HEK293 (cell line): ENCODE measurements around the gene NAP1L1.

ENCODE experiments used
- CTCF ChIA-PET: fragments of 350-600 bp; formaldehyde crosslinking; extraction: SDS; loops from one replicate; lab custom pipeline; 2021; ENCODE audit warnings: antibody characterized with exemption; lab: Yijun Ruan, JAX
- POLR2A ChIA-PET: fragments of 300-600 bp; formaldehyde crosslinking; extraction: SDS; loops from one replicate; lab custom pipeline; 2020; ENCODE audit warnings: antibody characterized with exemption, inconsistent platforms; lab: Yijun Ruan, JAX
- H3K27ac ChIP-seq: fragments of 200-500 bp; sonication (Bioruptor generic); 2 replicates; pipeline ENCODE4 v1.5.1; 2014; ENCODE audit warnings: low read depth, low read length, control low read depth, inconsistent platforms; ENCODE audit errors: extremely low read depth
- H3K36me3 ChIP-seq, 2 experiments: fragments of 200-500 bp in 1 of 2; sonication (Bioruptor generic) in 1 of 2; 1 replicate in 1 of 2; 2 replicates in 1 of 2; pipeline ENCODE4 v1.5.1; 2014 to 2017; ENCODE audit warnings: inconsistent platforms in 2 of 2, low read length in 2 of 2; ENCODE audit not compliant: control insufficient read depth in 2 of 2, insufficient read depth in 1 of 2
- H3K4me1 ChIP-seq: fragments of 200-500 bp; sonication (Bioruptor generic); 2 replicates; pipeline ENCODE4 v1.5.1; 2014; ENCODE audit warnings: mild to moderate bottlenecking, low read length, inconsistent platforms; ENCODE audit not compliant: control insufficient read depth, insufficient read depth
- H3K4me3 ChIP-seq: 2 replicates; pipeline ENCODE4 v1.5.1; 2011; ENCODE audit warnings: low read depth, mild to moderate bottlenecking, control low read depth, low read length, moderate library complexity
- H3K9me3 ChIP-seq: fragments of 200-500 bp; sonication (Bioruptor generic); 2 replicates; pipeline ENCODE4 v1.5.1; 2014; ENCODE audit warnings: low read depth, low read length, inconsistent platforms; ENCODE audit not compliant: control insufficient read depth, insufficient read depth
- AEBP2 ChIP-seq: fragments of 450-650 bp; formaldehyde crosslinking; IDR thresholded peaks from 2 replicates; pipeline ENCODE4 v1.5.1; 2016; ENCODE audit warnings: missing biosample characterization, missing genetic modification characterization, borderline replicate concordance
- FEZF1 ChIP-seq: fragments of 450-650 bp; formaldehyde crosslinking; IDR thresholded peaks from 2 replicates; pipeline ENCODE4 v1.5.1; 2016; ENCODE audit warnings: missing biosample characterization, missing genetic modification characterization
- KLF17 ChIP-seq: fragments of 450-650 bp; formaldehyde crosslinking; IDR thresholded peaks from 2 replicates; pipeline ENCODE4 v1.5.1; 2016; ENCODE audit warnings: missing biosample characterization, missing genetic modification characterization
- MEIS1 ChIP-seq: sonication (generic); formaldehyde crosslinking; IDR thresholded peaks from 2 replicates; pipeline ENCODE4 v1.8.1; 2022; ENCODE audit warnings: missing genetic modification reagents, mild to moderate bottlenecking, borderline replicate concordance
- PRDM6 ChIP-seq: fragments of 450-650 bp; formaldehyde crosslinking; IDR thresholded peaks from 2 replicates; pipeline ENCODE4 v1.5.1; 2017; ENCODE audit warnings: missing biosample characterization, missing genetic modification characterization
- SALL2 ChIP-seq: fragments of 450-650 bp; formaldehyde crosslinking; IDR thresholded peaks from 2 replicates; pipeline ENCODE4 v1.5.0; 2017; ENCODE audit warnings: missing biosample characterization, mild to moderate bottlenecking, missing genetic modification characterization, borderline replicate concordance
- SP2 ChIP-seq: fragments of 450-650 bp; formaldehyde crosslinking; IDR thresholded peaks from 2 replicates; pipeline ENCODE4 v1.5.1; 2016; ENCODE audit warnings: missing biosample characterization, missing genetic modification characterization
- WT1 ChIP-seq: fragments of 450-650 bp; formaldehyde crosslinking; IDR thresholded peaks from 2 replicates; pipeline ENCODE4 v1.5.1; 2016; ENCODE audit warnings: missing biosample characterization, missing genetic modification characterization
- YY2 ChIP-seq: fragments of 450-650 bp; formaldehyde crosslinking; IDR thresholded peaks from 2 replicates; pipeline ENCODE4 v1.5.1; 2016; ENCODE audit warnings: missing biosample characterization, missing genetic modification characterization
- ZBTB1 ChIP-seq: fragments of 450-650 bp; formaldehyde crosslinking; IDR thresholded peaks from 2 replicates; pipeline ENCODE4 v1.5.1; 2016; ENCODE audit warnings: missing biosample characterization, missing genetic modification characterization
- ZBTB17 ChIP-seq: fragments of 450-650 bp; formaldehyde crosslinking; IDR thresholded peaks from 2 replicates; pipeline ENCODE4 v1.5.1; 2016; ENCODE audit warnings: missing biosample characterization, missing genetic modification characterization
- ZBTB48 ChIP-seq: fragments of 450-650 bp; formaldehyde crosslinking; IDR thresholded peaks from 2 replicates; pipeline ENCODE4 v1.5.1; 2016; ENCODE audit warnings: missing biosample characterization, missing genetic modification characterization
- ZIC2 ChIP-seq: fragments of 450-650 bp; formaldehyde crosslinking; IDR thresholded peaks from 2 replicates; pipeline ENCODE4 v1.5.1; 2016; ENCODE audit warnings: missing biosample characterization, missing genetic modification characterization
- ZNF184 ChIP-seq: fragments of 450-650 bp; IDR thresholded peaks from 2 replicates; pipeline ENCODE4 v1.5.1; 2018; ENCODE audit warnings: missing biosample characterization, mild to moderate bottlenecking, missing genetic modification characterization
- ZNF202 ChIP-seq: fragments of 450-650 bp; formaldehyde crosslinking; IDR thresholded peaks from 2 replicates; pipeline ENCODE4 v1.5.1; 2016; ENCODE audit warnings: missing biosample characterization, missing genetic modification characterization, borderline replicate concordance
- ZNF266 ChIP-seq: fragments of 450-650 bp; formaldehyde crosslinking; IDR thresholded peaks from 2 replicates; pipeline ENCODE4 v1.5.1; 2016; ENCODE audit warnings: missing biosample characterization, missing genetic modification characterization, low read depth
- ZNF335 ChIP-seq: fragments of 450-650 bp; formaldehyde crosslinking; conservative IDR thresholded peaks from 2 replicates; pipeline ENCODE4 v1.5.1; 2016; ENCODE audit warnings: missing biosample characterization, missing genetic modification characterization
- ZNF341 ChIP-seq: fragments of 450-650 bp; formaldehyde crosslinking; IDR thresholded peaks from 2 replicates; pipeline ENCODE4; 2016; ENCODE audit warnings: low read depth, missing biosample characterization, missing genetic modification characterization
- ZNF366 ChIP-seq: fragments of 450-650 bp; formaldehyde crosslinking; conservative IDR thresholded peaks from 2 replicates; pipeline ENCODE4 v1.5.1; 2016; ENCODE audit warnings: missing biosample characterization, missing genetic modification characterization
- ZNF510 ChIP-seq: fragments of 450-650 bp; formaldehyde crosslinking; IDR thresholded peaks from 2 replicates; pipeline ENCODE4 v1.5.1; 2018; ENCODE audit warnings: mild to moderate bottlenecking, missing genetic modification characterization, missing biosample characterization; ENCODE audit not compliant: insufficient replicate concordance
- ZNF548 ChIP-seq: fragments of 450-650 bp; formaldehyde crosslinking; IDR thresholded peaks from 2 replicates; pipeline ENCODE4 v1.5.1; 2016; ENCODE audit warnings: missing biosample characterization, missing genetic modification characterization
- ZNF561 ChIP-seq: fragments of 450-650 bp; IDR thresholded peaks from 2 replicates; pipeline ENCODE4 v1.5.1; 2018; ENCODE audit warnings: missing biosample characterization, missing genetic modification characterization, borderline replicate concordance
- ZNF626 ChIP-seq: fragments of 450-650 bp; sonication (Bioruptor Pico); formaldehyde crosslinking; IDR thresholded peaks from 2 replicates; pipeline ENCODE4 v1.5.1; 2018; ENCODE audit warnings: missing biosample characterization, missing genetic modification characterization, inconsistent platforms
- ZNF660 ChIP-seq: fragments of 450-650 bp; IDR thresholded peaks from 2 replicates; pipeline ENCODE4 v1.5.1; 2018; ENCODE audit warnings: missing biosample characterization, mild to moderate bottlenecking, missing genetic modification characterization
- ZNF76 ChIP-seq: fragments of 450-650 bp; formaldehyde crosslinking; IDR thresholded peaks from 2 replicates; pipeline ENCODE4; 2016; ENCODE audit warnings: low read depth, missing biosample characterization, missing genetic modification characterization, borderline replicate concordance
- ZNF791 ChIP-seq: fragments of 450-650 bp; formaldehyde crosslinking; IDR thresholded peaks from 2 replicates; pipeline ENCODE4 v1.5.1; 2016; ENCODE audit warnings: missing biosample characterization, missing genetic modification characterization
- TF ChIP-seq, protein P1 (sequence below): fragments of 450-650 bp; formaldehyde crosslinking; IDR thresholded peaks from 2 replicates; pipeline ENCODE4 v1.5.1; 2016; ENCODE audit warnings: missing biosample characterization, missing genetic modification characterization

The NAP1L1 gene

GRCh38 chr12:76041406-76041805 lies 43.1 kb downstream of the NAP1L1 start:
- TF ChIP-seq ZNF366 (tag by site-specific recombination), result no peak
- TF ChIP-seq ZNF660 (tag by site-specific recombination), result no peak
- no peak for TF ChIP-seq ZNF548 (tag by site-specific recombination)
- TF ChIP-seq ZBTB1 (tag by site-specific recombination), result no peak
- TF ChIP-seq ZNF184 (tag by site-specific recombination), result no peak
- TF ChIP-seq ZNF266 (tag by site-specific recombination), result no peak
- no peak for TF ChIP-seq PRDM6 (tag by site-specific recombination)
- no peak for TF ChIP-seq ZNF341
- no peak for TF ChIP-seq ZNF335
- TF ChIP-seq ZBTB48, result no peak
- TF ChIP-seq SP2 (tag by site-specific recombination), result no peak
- no peak for TF ChIP-seq SALL2 (tag by site-specific recombination)
- TF ChIP-seq ZNF510 (tag by site-specific recombination), result no peak
- no peak for TF ChIP-seq AEBP2 (tag by site-specific recombination)
- TF ChIP-seq, all 188 proteins: peak for 0
- H3K4me1 ChIP-seq, result no peaks in the 10 kb centered on the region
- ChIA-PET POLR2A (interaction anchor here (0.6 kb wide), 1 partner anchor 10 kb away, joined by 5 read pairs; no protein-coding TSS in a partner anchor), CTCF (no interaction called here)
- H3K4me3 ChIP-seq, result no peak overlapping the region
- H3K9me3 ChIP-seq, result no peaks in the 10 kb centered on the region
- H3K27ac ChIP-seq, result no peak overlapping the region
- H3K36me3 ChIP-seq, result peaks cover 16 to 19% of the 10 kb centered on the region in 2 experiments

DNA sequence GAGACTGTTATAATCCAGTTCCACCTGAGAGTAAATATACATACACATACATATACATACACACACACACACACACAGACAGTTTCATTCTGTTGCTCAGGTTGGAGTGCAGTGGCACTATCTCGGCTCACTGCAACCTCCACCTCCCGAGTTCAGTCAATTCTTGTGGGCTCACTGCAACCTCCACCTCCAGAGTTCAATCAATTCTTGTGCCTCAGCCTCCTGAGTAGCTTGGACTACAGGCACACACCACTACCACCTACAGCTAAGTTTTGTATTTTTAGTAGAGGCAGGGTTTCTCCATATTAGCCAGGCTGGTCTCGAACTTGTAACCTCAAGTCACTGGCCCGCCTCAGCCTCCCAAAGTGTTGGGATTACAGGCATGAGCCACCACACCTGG lies 44.0 kb downstream of the NAP1L1 start:
- H3K27ac ChIP-seq, result no peak overlapping the region
- ChIA-PET CTCF (interaction anchor here (0.6 to 1.5 kb wide), 5 partner anchors 371 to 1605 kb away, joined by 3 to 4 read pairs (median 3); no protein-coding TSS in a partner anchor), POLR2A (interaction anchor here (1.0 kb wide), 1 partner anchor 8 kb away, joined by 3 read pairs; the partner anchor contains the start of gene PHLDA1)
- no peaks in the 10 kb centered on the region for H3K9me3 ChIP-seq
- TF ChIP-seq ZNF335 (no peak), ZNF561 (tag by site-specific recombination) (no peak), ZNF341 (no peak), ZNF548 (tag by site-specific recombination) (no peak), ZNF791 (no peak), FEZF1 (tag by site-specific recombination) (no peak), KLF17 (no peak), WT1 (tag by site-specific recombination) (no peak)
- H3K4me3 ChIP-seq, result no peak overlapping the region
- H3K4me1 ChIP-seq, result no peaks in the 10 kb centered on the region
- peaks cover 11 to 15% of the 10 kb centered on the region in 2 experiments for H3K36me3 ChIP-seq

GRCh38 chr12:76038176-76038575 lies 46.3 kb downstream of the NAP1L1 start:
- ChIA-PET POLR2A (no interaction called here), CTCF (interaction anchor here (0.7 to 3.9 kb wide), 6 partner anchors 8 to 553 kb away, joined by 3 to 35 read pairs (median 5); no protein-coding TSS in a partner anchor)
- Histone ChIP-seq H3K36me3 (peaks cover 0 to 2% of the 10 kb centered on the region in 2 experiments; a peak in 1 of 3 replicates), H3K9me3 (no peaks in the 10 kb centered on the region), H3K4me1 (no peaks in the 10 kb centered on the region), H3K27ac (no peak overlapping the region), H3K4me3 (no peak overlapping the region)
- TF ChIP-seq ZNF202 (tag by site-specific recombination), result no peak
- TF ChIP-seq, protein P1, sequence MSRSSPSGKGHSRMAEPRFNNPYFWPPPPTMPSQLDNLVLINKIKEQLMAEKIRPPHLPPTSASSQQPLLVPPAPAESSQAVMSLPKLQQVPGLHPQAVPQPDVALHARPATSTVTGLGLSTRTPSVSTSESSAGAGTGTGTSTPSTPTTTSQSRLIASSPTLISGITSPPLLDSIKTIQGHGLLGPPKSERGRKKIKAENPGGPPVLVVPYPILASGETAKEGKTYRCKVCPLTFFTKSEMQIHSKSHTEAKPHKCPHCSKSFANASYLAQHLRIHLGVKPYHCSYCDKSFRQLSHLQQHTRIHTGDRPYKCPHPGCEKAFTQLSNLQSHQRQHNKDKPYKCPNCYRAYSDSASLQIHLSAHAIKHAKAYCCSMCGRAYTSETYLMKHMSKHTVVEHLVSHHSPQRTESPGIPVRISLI (tag by site-specific recombination), result no peak
- TF ChIP-seq YY2 (tag by site-specific recombination), result no peak
- no peak for TF ChIP-seq ZBTB17 (tag by site-specific recombination)
- no peak for TF ChIP-seq ZNF76 (tag by site-specific recombination)
- no peak for TF ChIP-seq ZIC2 (tag by site-specific recombination)
- no peak for TF ChIP-seq ZNF626
- TF ChIP-seq MEIS1, result no peak
- no peak for TF ChIP-seq ZNF341
